ENCODE data around the gene GIPC1.

- no peak for TF ChIP-seq ZNF512 (tag; IDR thresholded peaks at IDR 0.05)
- no peak for TF ChIP-seq TEAD2 (tag; IDR thresholded peaks at IDR 0.05)
- TF ChIP-seq CTCF (IDR thresholded peaks at IDR 0.05 in 2 of 3, conservative IDR thresholded peaks at IDR 0.05 in 1 of 3; ENCODE audit: insufficient read depth in 2 of 3, low read depth in 1 of 3, low read length in 3 of 3), result no peak
- no peak for TF ChIP-seq FOXA1 (IDR thresholded peaks at IDR 0.05; ENCODE audit: borderline replicate concordance)
- no peak for TF ChIP-seq MAFF (IDR thresholded peaks at IDR 0.05; ENCODE audit: low read length)
Observed at GRCh38 chr19:14528419-14529253, 32.7 kb upstream of the GIPC1 start.

Measured in K562 (cell line).